ENCODE measurements around the gene DENND1A.
"Not testable (repeated sequence)": the region's sequence is repeated elsewhere in the genome, so short reads cannot be mapped to it uniquely, and the experiment has no call there.

DENND1A gene

DNA sequence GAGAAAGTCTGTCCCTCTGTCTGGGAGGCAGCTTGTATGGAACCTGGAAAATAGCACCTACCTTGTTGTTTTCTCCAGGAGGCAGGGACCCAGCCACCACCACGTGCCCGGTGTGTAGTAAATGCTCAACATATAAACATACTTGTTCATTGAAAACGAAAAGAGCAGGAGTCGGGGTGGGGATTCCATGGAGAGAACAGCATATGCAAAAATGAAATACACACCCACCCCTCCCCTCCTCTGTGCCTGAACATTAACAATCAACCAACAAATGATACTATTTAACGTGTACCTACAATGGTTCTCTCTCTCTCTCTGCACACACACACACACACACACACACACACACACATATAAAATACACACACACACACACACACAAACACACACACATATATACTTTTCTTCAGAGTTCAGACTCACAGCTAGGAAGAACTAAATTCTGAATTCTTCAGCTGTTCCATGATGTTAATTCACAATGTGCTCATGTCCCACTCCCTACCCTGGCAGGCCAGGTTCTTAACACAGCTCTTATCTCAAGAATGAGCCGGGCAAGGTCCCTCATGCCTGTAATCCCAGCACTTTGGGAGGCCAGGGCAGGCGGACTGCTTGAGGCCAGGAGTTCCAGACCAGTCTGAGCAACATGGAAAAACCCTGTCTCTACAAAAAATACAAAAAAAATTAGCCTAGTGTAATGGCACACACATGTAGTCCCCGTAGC, 16.3 kb upstream of the DENND1A start:
- no peak for DNase-seq

DNA sequence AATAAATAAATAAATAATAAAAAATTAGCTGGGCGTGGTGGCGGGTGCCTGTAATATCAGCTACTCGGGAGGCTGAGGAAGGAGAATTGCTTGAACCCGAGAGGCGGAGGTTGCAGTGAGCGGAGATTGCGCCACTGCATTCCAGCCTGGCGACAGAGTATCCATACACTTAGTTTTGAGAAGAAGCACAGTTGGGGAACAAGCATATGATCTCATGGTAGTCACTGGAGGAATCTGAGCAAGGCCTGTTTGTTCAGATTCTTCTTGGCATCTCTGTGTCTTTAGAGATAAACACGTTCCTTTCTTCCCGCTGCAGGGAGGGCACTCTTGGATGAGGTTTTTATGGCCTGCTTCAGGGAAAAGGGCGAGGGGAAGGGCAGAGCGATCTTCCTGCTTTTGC, 15.6 kb upstream of the DENND1A start:
- no peak for DNase-seq

DNA sequence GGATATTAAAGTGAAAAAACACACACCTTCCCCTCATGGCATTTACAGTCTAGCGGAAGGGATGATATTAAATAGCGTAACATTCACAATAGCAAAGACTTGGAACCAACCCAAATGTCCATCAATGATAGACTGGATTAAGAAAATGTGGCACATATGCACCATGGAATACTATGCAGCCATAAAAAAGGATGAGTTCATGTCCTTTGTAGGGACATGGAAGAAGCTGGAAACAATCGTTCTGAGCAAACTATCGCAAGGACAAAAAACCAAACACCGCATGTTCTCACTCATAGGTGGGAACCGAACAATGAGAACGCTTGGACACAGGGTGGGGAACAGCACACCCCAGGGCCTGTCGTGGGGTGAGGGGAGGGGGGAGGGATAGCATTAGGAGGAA, 14.5 kb upstream of the DENND1A start:
- DNase-seq: not testable (repeated sequence)

DNA sequence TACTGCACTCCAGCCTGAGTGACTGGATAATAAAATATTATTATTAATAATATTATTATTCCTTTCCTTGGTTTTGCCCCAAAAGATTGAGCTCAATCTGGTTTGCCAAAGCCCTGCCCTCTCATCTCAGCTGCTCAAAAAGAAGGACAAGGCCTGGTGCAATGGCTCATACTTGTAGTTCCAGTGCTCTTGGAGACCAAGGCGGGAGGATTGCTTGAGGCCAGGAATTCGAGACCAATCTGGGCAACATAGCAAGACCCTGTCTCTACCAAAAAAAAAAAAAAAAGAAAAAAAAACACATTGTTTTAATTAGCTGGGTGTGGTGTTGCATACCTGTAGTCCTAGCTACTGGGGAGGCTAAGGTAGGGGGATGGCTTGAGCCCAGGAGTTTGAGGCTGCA, 13.7 kb upstream of the DENND1A start:
- DNase-seq: no peak

DNA sequence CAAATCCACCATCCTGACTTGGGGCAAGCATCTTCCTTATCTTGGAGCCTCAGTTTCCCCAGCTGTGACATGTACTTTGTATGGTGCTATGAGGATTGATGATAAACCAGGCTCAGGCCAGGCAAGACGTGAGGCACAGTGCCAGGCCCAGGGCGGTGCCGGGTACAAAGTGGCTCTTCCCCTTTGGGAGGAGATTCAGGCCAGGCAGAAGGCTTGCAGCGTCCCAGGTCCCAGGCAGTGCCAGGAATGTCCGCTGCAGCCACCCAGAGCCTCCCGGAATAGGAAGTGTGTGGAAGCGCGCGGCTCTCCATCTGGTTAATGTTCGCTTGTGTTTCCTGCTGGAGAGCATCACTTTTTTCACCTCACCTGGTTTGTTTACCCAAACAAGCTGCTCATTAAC, 12.6 kb upstream of the DENND1A start:
- no peak for DNase-seq

DNA sequence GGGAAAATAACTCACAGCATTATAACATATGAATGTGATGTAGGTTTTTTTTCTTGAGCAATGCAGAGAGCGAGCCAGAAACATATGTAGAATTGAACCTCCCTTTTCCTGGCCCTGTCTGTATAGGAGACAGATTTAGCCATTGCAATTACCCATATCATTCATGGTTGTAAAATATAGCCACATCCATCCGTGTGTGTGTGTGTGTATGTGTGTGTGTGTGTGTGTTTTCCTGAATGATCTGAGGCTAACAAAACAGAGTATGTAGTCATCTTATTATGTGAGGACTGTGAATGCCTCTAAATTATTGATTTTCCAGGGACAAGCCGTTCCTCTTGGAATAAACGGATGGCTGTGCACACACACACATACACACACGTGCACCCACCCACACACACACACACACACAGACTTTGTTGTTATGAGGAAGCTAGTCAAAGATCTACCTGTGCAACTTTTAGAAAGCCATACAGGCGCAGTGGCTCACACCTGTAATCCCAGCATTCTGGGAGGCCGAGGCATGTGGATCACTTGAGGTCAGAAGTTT, 11.7 kb upstream of the DENND1A start:
- DNase-seq: no peak

DNA sequence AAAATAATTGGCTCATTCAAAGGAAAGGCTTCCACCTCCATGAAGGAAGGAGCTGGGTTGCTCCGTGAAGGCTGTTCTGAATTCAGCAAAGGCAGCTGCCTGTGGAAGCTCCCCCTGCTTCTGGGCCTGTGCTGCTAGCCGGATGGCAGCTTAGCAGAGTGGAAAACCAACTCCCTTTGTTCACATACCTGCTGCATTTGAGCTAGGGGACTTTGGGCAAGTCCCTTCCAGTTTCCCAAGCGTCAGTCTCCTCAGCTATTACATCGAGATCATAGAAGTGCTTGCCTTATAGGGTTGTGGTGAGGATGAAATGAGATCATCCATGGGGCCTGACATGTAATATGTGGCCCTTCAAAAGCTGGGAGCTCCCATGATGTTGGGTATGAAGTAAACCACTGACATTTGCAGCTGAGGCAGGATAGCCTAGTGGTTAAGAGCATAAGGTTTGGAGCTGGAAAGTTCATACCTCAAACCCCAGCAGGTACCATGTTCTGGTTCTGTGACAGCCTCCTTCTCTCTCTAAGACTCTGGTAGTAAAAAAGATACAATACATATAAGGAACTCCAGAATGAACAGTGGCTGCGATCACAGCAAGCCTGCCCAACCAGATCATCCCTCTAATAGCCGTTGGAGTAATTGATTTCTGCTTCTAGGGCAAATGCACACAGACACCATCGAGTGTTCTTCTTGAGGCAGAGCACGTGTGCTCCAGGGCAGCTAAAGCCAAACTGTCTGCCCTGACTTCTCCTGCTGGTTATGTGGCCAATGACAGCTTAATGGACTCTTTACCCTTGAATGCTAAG, 11.0 kb upstream of the DENND1A start:
- no peak for DNase-seq

DNA sequence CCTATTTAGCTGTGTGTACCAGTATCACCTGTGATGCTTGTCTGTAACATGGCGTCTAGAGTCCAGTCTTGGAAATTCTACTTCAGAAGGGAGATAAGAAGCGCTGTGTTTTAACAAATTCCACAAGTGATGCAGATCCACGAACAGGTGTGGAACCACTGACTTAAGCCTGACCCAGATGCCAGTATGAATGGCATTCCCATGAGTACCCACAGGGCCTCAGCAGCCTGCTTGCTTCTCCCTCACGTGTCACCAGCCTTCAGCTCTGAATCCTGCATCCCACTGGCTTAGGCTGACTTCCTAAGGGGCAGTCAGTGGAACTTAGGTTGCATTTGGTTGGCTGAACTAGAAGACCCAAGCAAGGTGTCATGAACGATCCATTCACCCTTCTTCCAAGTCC, 8.5 kb upstream of the DENND1A start:
- DNase-seq: no peak

DNA sequence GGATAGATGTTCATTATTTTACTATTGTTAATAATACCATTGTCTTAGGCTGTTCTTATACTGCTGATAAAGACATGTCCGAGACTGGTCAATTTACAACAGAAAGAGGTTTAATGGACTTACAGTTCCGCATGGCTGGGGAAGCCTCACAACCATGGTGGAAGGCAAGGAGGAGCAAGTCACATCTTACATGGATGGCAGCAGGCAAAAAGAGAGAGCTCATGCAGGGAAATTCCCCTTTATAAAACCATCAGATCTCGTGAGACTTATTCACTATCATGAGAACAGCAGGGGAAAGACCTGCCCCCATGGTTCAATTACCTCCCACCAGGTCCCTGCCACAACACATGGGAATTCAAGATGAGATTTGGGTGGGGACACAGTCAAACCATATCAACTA, 6.6 kb upstream of the DENND1A start:
- DNase-seq: not testable (repeated sequence)

DNA sequence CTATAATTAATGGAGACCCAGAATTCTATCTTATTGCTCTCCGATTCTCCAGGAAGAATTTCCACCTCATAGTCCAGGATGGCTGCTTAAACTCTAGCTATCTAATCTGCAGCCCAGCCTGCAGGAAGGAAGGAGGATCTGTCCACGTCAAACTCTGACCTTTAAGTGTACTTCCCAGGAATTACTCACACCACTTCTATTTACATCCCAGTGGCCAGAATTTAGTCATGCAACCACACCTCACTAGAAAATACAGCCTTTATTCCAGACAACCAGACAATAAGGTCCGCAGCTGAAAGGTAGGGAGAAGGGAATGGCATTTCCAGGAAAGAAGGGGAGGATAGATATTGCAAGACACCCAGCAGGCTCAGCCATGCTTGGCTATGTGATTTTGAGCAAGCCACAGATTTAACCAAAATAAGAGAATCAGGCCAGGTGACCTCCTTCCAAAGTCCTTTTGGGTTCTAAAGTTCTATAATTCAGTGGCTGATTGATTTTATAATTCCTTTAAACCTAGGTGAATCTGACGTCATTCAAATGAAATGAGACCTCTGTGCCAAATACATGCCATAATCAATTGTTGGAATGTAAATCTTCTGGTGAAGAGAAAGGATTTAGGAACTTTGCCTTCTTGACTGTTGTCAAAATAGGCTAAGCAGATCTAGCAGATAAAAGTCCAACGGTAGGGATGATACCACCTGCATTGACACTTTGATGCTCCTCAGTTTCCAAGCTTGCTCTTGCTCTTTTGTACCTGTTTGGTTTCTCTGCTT, 3.7 kb upstream of the DENND1A start:
- no peak for DNase-seq

DNA sequence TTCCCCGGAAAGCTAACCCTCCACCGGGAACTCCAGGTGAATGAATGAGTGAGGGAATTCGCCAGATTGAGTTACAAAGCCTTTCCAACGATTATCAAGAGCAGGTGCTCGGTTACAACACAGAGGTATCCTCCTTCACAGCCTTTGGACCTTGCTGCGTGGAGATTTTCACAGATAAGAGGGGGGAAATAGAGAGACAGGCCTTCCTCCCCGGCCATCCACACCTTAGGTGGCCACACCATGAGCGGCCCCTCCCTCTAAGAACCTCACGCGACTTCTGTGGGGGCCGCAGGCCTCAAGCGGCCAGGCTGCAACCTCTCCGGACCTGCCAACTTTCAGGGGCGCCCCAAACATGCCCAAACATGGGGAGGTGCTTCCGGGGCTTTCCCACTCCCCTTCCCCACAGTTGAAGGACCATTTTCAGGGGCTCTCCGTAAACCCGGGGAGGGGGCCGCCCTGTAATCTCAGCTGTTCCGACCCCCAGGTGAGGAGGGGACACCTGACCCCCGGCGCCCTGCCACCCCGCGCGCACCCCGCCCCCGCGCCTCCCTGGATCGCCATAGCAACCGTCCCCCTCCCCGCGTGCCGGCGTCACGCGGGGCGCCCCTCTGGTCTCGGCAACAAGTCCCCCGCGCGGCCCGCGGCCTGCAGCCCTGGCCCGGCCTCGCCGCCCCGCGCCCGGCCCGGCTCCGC, 603 bp downstream of the DENND1A start:
- peak; percentile 36 for DNase-seq

DNA sequence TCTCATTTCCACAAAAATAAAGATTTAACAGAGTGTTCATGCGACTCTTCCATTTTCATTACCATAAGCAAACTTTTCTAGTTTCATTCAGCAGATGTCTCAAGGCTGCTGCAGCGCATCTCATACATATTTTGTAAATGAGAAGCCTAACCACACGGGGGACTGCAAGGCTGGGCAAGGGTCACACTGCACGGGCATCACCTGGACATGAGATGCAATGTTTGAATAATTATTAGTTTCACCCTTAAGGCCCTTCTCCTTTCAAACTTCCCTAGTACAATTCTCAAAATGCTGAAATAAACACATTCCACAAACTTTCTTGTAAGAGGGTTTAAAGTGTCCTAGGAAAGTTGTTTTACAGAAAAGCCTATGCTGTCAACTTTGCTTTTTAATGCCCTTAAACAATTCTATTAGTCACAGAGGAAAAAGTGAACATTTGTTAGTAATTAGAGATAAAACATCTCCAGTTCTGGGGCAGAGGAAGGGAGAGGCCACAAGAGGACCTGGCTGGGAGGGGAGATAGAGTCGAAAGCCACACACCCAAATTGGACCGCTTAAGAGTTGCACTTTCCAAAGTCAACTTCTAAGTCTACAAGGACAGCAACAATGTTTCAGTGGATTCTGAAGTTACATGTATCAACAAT, 1.3 kb downstream of the DENND1A start:
- no peak for DNase-seq

DNA sequence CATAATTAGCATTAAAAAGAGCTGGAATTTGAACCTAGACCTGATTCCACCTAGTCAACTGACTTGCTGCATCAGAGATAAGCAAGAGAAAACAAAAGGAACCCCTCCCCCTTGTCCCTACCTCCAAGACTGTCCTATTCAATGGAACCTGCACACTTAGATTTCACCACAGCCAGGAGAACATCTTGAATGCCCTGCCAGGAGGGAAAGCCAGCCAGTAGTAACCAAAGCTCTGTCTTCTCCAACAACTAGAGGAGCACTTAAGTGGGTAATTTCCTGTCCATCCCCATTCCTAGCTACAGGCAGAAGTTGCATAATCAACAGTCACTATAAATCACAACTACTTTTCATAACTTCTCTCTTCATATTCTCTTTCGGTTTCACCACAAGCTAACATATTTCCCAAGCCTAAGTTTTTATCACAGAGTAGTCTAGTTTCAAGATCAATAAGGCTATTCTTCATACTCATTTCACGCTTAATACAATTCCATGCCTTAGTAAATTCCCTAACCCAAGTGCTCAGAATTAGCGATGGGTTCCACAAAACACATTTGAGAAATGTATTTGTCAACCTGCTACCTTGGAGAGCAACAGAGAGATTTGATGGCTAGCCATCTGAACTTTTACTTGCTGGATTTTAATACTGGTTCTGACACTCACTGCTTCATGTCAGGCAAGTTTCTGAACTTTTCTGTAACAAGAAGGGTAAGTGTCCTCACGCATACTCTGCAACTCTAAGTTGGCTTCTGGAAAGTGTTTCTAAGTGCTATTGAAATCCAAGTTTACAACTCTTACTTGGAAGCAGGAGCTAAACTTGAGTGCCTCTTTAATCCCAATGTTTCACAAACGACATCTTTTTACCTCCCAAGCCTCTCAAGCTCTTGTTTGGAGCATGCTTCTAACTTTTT, 2.0 kb downstream of the DENND1A start:
- DNase-seq: no peak

DNA sequence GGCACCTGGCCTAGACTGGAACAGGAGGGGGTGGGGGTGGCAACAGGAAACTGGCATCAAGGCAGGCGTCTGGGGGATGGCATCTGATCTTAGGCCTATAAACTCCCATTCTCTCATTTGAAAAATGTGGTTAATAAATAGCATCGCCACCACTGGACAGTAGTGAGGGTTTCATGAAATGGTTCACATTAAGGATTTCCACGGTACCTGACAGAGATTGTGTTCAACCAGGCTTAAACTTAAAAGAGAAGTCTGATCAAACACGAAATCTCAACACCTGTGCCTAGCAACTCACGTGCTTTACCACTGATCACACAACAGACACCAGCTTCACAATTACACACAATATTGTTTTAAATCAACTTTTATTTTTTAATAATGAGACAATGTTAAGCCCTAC, 3.0 kb downstream of the DENND1A start:
- DNase-seq: no peak

DNA sequence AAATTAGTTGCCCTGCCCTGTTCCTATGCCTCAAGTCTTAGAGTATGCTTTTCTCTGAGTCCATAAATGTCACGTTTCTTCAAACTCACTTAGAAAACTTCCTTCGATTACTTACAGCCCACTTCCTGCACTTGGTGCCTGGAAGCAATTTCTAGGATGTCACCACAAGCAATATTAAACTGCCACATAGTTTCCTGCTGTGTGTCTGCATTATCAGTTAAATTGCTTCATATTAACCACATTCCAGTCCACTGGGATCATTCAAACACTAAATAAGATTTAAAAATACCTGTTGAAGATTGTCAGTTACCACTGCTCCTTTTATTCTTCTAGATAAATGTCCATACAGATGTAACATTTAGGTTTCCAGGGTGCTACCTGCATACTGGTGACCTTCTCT, 4.1 kb downstream of the DENND1A start:
- no peak for DNase-seq

DNA sequence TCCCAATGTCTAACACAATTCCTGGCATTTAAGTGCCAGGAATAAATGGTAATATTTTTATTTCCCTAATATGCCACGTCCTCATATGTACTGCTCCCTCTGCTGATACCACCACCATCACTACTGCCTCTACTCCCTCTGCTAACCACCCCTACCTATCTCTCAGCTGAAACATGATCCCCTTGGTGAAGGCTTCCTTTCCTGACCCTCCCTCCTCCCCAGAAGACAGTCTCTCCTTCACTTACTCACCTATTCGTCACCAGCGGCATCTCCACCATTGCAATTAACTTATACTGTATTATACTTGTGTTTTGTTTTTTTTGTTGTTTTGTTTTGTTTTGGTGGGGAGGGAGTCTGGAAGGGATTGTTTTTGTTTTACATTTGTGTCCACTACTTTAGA, 4.8 kb downstream of the DENND1A start:
- no peak for DNase-seq

DNA sequence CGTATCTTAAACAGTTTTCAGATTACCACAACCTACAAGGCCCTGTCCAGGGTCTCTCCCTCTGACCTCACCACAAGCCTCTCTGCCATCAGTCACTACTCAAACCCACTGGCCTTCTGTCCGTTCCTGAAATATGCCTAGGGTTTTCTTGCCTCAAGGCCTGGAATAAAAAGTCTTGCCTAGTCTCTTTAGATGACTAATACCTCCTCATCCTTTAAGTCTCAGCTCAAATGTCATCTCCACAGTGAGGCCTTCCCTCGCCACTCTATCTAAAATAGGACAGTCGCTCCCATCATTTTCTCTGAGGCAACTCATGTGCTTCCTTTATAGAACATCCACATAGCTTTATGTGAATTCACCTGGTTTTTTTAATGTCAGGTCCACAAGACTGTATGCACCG, 5.2 kb downstream of the DENND1A start:
- DNase-seq: no peak

DNA sequence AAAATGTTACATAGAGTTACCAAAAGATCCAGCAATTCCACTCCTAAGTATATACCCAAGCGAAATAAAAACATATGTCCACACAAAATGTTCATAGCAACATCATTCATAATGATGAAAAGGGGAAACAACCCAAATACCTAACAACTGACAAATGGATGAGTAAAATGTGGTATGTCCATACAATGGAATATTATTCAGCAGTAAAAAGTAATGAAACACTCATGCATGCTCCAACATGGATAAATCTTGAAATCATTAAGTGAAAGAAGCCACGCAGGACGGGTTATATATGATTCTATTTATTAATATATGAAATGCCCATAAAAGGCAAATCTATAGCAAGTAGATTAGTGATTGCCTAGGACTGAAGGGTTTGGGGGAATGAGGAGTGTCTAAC, 6.0 kb downstream of the DENND1A start:
- DNase-seq: no peak

DNA sequence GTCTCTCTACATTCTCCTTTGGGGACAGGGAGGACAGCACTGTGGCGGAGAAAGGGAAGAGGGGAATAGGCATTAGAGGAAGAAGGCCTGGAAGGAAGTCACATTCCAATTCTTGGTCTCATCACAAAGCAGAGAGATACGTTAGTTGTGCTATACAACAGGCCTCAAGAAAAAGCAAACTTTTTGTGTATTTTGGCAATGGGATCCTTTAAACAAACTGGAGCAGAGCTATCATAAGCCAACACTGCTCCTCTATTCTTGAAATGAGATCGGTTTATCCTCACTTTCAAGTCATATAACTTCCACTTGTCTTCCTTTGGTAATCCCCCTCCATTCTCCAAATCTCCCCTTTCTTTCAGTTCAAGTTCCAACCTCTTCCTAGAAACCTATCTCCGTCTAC, 6.5 kb downstream of the DENND1A start:
- no peak for DNase-seq

DNA sequence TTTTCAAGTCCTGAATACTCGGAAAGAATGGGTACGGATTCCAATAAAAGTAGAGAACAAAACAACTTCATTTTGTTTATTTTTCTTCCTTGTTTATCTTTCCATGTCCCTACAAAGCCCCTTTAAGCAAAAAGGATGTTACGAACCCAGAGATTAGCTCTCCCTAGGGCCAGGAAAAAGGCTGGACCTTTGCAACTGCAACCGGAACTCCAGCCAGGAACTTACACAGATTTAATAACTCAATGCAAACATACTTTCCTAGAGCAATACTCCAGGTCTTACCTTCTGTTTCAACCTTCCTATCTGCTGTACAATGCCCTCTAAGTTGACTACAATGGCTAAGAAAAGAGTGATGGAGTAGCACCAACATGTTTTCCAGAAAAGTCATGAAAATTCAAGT, 7.0 kb downstream of the DENND1A start:
- DNase-seq: no peak

DNA sequence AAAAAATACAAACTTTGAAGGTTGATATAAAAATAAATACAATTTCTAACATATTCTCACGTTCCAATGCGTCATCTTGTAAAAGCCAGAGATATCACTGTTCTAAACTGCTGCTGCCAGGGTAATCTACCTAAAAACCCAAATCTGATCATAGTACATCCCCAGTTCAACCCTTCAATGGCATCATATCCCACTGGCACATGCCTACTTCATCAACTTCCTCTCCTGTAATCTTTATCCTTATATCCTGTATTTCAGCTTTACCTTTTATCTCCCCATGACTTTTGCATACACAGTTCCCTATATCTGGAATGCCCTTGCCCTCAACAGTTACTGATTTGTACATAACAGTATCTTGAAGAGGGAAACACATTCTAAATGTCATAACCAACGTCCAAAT, 7.5 kb downstream of the DENND1A start:
- no peak for DNase-seq
